IPS-NIHi11 (cell line): ENCODE measurements around the gene FAHD1.
"Not testable (repeated sequence)": the region's sequence is repeated elsewhere in the genome, so short reads cannot be mapped to it uniquely, and the experiment has no call there.

ENCODE experiments used
- DNase-seq: peaks from one replicate; pipeline ENCODE4 v3.0.0; 2012; ENCODE audit warnings: mixed read lengths, low spot score

FAHD1 gene

DNA sequence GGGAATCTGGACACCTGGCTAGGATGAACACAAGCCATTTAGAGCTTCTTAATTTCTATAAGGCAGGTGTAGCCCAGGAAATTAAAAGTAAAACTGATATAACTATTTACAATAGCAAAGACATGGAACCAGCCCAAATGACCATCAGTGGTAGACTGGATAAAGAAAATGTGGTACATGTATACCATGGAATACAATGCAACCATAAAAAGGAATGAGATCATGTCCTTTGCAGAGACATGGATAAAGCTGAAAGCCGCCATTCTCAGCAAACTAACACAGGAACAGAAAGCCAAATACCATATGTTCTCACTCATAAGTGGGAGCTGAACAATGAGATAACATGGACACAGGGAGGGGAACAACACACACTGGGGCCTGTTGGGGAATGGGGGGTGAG, 19.4 kb downstream of the FAHD1 start:
- DNase-seq: no peak

DNA sequence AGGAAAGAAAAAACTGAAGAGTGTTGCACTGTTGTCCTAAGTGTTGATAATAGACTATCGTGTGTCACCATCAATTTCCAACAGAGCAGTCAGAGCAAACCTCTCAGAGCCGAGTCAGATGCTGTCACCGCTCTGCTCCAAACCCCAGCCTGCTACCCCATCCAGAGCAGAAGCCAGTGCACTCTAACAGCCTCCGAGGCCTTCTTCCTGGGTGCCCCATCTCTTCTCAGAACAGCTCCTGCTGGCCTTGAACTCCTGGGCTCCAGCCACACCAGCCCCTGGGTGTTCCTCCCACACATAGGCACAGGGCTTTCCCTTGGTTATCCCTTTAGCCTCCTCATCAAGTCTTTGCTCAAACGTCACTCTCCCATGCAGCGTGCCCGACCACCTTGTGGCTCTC, 24.0 kb downstream of the FAHD1 start:
- DNase-seq: no peak

DNA sequence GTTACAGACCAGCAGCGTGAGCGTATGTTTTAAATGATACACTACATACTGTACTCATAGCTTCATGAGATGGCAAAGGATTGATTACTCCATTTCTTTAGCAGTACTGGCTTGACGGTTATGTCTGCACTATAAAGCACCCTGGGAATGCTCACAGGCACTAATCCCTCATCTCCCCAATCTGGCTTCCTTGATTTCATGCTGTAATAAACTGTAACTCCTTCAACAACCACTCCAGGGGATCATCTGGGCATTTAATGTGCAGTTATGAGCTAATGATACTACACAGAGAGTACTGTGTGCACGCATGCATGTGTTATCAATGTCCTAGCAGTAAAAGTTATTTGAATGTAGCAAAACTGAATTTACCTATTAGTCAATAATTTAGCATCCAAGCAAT, 24.8 kb downstream of the FAHD1 start:
- no peak for DNase-seq

DNA sequence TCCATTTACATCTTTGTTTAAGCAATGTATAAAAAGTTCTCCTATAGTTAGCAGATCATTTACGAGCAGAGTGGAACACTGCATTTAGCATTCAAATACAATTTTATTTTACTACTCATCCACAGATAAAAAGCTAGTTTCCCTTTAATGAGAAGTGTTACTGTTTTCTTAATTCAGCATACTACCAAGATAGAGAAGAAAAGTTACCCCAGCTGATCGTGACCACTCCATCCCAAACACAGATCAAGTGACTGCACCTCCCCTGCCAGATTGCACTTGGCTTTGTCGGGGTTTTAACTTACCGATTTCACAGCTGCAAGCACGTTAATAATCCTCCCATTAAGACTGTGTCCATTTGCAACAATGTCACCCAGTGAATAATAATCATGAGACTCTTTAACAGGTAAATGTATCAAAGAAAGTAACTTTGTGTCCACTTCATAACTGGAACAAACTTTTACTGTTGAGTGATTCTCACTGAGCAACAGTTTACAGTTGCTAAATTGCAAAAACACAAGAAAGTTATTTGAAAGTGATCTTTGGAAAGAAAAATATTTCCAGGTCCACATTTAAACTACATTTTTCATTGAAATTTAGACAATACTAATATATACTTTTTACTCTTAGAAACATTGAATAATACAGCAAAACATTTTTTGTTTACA, 30.6 kb downstream of the FAHD1 start:
- DNase-seq: no peak

DNA sequence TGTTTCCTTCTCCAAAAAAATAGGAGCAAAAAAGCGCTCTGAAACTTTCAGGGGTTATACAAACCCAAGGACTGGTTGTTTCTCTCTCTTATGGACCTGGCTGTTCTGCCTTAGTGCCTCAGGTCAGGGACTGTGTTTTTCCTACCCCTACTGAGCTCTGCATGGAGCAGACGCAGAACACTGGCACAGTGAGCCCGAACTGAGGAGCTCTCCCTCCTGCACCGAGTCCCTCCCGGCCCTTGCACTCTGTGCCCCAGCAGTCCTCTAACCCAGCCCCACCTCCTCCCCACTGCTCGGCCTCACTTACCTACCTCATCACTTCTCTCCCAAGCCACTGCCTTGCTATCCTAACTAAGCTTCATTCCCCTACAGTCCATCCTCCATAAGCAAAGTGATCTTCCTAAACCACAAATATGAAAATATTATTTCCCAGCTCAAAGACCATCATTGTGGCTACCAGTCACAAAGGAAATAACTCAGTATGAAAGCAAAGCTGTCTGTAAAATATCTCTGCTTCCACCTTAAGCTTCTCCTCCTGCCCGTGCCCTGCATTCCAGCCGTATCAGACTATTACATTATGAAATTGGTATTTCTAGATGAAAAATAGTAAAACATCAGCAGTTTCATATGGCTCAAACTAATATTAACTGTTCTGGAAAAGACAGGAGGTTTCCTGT, 31.3 kb downstream of the FAHD1 start:
- DNase-seq: no peak

DNA sequence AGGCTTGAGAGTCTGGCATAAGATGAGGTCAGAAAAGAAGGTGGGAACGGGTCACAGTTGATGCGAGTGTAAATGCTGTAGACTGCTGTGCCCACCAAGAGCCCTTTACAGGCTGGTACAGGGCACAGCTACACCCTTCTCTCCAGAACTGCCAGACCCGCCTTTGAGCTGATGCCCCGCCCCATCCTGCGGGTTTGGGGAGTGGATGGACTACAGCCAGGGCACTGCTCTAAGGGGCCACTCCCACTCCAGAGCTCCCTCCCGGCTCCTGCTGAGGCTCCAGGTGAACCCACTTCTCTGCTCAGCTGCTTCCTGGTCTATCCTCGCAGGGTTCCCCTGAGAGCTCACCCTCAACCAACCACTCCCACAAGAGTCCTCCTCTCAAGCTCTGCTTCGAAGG, 32.6 kb downstream of the FAHD1 start:
- peak; percentile 19 for DNase-seq

DNA sequence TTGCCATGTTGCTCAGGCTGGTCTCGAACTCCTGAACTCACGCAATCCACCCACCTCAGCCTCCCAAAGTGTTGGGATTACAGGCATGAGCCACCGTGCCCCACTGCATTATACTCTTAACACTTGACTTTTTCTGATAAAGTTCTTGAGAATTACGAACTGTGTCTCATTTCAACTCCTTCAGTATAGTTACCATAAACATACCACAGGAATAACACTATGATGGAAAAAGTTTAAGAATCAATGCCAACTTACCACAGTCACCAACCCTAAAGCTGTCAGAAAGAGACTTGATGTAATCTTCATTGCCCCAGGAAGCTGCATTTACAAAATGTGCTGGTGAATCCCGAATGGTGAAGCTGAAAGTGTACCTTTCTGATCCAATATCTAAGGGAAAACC, 34.7 kb downstream of the FAHD1 start:
- no peak for DNase-seq

DNA sequence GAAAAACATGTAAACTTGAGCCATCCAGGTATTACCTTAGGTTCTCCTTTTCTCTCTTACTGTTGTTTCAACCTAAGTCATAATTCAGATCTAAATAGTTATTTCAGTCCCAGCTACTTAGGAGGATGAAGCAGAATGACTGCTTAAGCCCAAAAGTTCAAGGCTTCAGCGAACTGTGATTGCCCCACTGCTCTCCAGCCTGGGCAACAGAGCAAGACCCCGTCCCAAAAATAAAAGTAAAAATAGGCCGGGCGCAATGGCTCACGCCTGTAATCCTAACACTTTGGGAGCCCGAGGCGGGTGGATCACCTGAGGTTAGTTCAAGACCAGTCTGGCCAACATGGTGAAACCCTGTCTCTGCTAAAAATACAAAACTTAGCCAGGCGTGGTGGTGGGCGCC, 35.4 kb downstream of the FAHD1 start:
- no peak for DNase-seq

DNA sequence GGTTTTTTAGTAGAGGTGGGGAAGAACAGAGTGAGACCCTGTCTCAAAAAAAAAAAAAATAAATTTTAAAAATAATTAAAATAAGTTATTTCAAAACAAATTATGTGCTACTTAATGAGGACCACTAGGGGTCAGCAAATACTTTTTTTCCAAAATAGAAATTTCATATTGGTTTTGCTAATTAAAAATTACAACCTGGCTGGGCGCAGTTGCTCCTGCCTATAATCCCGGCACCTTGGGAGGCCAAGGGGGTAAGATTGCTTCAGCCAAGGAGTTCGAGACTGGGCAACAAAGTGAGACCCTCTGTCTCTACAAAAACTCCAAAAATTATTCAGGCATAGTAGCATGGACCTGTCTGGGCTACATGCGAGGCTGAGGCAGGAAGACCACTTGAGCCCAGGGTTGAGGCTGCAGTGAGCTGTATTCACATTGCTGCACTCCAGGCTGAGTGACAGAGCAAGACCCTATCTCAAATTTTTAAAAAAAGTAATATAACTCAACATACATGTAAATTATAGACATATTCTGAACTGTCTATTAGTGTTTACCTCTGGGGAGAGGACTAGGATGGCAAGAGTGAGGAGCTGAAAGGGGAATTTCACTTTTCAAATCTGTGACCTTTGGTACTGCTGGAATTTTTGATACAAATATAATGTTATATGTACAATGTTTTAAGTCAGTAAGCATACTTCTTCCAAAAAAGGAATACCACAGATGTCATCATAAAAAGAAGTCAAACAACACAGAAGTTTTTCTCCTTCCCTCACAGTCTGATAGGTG, 36.9 kb downstream of the FAHD1 start:
- no peak for DNase-seq

DNA sequence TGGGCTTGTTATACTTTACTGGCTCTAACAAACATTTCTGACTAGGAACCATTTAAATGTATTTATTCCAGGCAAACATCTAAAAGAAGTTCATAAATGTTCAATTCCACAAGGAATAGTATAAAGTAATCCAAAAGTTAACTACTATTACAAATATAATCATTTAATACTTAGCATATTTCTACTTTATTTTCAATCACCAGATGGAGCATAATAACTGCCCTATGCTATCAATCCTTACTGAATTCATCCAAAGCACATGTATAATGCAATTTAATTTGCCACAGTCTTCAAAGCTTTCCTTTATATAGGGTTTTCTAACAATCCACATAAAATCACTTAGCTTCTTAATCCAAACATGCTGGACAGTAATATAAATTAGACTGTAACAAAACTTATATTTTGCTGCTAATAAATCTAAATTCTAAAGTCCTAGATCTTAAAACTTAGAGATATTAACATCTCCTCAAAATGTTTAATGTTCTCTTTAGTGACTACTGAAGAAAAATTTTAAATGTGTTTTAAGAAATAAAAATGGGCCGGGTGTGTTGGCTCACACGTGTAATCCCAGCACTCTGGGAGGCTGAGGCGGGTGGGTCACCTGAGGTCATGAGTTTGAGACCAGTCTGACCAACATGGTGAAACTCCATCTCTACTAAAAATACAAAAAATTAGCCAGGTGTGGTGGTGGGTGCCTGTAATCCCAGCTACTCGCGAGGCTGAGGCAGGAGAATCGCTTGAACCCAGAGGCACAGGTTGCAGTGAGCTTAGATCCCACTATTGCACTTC, 39.1 kb downstream of the FAHD1 start:
- no peak for DNase-seq

DNA sequence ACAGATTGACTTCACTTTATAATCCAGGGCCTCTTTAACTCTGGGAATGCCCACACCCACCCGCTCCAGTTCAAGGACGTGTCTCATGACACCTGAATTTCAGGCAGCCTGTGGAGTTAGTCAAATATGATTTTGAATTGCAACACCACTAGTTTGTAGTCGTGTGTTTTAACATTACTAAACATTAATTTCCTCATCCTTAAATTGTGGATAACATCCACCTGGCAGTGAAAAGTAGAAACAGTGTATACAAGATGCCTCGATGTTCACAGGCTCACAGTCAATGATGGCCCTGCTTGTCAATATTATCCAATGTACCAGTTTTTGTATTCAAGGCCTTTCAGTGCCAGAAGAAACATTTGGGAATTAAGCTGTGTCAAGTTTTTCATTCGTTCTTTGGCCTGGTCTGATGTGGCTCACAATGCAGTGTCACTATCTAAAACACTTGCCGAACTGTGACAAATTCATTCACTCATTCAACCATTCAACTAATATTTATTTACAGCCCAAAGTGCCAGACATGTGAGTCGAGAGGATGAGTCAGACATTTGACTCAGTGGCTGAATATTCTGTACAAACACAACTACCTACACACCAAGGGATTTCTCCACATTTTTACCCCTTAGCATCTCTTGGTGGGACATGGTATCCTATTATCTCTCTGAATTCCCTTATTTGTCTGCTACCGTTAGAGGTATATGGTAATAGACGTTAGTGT, 43.5 kb downstream of the FAHD1 start:
- DNase-seq: no peak

DNA sequence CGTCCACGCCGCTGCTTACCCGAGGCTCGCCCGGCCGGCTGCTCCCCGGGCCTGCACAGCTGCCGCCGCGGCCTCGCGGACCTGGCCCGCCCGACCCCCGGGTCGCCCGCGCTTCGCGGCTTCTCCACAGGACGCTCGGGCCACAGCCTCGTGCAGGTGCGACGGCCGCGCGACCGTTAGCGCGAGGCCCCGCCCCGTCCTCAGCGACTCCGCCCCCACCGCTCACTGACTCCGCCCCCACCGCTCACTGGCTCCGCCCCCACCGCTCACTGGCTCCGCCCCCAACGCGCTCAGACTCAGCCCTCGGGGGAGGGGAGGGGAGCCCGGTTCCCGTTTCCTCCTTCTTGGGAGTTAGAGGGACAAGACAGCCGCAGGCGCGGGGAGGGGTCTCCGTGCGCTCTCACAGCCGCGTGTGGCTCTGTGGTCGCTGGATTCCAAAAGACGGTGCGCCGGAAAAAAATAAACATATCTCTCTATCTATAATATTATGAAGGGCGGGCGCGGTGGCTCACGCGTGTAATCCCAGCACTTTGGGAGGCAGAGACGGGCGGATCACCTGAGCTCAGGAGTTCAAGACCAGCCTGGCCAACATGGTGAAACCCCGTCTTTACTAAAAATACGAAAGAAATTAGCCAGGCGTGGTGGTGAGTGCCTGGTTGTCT, 45.1 kb downstream of the FAHD1 start, which contains the start of gene MEIOB:
Gene MEIOB, minus strand, starts transcription at position 191 of the 662 bp plus-strand sequence. CDS start 3,989 bp downstream, outside the sequence.
- peak; percentile 89 for DNase-seq

DNA sequence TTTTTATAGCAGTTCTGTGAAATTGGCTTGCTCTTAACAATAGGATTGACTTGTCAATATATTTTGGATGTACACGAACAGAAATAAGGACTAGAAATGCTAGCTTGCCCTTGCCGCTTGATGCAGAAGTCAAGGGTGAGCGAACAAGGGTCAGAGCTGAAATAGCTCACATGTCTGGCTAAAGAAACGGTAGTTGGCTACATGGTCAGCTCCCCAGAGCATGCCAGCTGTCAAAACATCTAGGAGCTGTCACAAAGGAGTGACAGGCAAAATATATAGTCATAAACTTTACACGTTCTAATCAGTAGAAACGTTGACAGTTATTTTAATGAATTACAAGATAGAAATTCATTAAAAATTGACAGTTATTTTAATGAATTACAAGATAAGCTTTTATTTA, 47.8 kb downstream of the FAHD1 start:
- no peak for DNase-seq

DNA sequence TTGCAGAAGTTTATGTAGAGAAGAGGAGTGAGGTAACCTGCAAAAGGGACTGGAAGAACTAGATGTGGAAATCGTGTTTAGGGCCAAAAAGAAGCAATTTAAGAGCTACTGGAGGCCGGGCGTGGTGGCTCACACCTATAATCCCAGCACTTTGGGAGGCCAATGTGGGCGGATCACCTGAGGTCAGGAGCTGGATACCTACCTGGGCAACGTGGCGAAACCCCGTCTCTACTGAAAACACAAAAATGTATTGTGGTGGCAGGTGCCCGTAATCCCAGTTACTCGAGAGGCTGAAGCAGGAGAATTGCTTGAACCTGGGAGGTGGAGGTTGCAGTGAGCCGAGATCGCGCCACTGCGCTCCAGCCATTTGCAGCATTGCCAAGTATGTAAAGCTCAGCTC, 49.1 kb downstream of the FAHD1 start:
- not testable (repeated sequence) for DNase-seq

DNA sequence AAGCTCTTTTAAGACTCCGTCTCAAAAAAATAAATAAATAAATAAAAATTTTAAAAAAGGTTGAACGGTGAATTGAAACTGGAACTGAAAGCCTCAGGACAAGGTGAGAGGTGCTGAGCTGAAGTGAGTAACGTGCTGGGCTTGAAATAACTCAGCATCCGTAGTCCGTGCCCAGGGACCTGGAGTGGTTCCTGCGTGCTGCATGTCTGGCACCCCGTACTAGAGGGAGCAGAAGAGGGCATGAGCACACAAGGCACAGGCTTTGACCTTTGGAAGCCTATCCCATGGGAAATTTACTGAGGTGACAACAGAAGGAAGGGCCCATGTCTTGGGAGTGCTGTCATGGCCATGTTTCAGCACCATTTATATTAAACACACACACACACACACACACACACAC, 49.5 kb downstream of the FAHD1 start:
- no peak for DNase-seq

DNA sequence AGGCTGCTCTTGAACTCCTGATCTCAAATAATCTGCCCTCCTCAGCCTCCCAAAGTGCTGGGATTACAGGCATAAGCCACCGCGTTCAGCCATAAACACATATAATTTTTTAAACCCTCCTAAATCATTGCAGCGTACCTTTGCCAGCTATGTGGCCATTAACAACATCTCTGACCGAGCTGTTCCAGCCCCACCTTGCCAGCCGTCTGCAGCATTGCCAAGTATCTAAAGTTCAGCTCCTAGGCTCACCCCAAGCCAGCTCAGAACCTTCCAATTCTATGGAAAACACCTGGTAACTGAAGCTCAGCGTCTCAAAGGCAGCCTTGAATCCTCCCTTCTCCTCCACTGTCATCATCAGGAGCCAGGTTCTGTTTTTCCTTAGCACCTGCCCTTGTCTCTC, 50.1 kb downstream of the FAHD1 start:
- DNase-seq: no peak

DNA sequence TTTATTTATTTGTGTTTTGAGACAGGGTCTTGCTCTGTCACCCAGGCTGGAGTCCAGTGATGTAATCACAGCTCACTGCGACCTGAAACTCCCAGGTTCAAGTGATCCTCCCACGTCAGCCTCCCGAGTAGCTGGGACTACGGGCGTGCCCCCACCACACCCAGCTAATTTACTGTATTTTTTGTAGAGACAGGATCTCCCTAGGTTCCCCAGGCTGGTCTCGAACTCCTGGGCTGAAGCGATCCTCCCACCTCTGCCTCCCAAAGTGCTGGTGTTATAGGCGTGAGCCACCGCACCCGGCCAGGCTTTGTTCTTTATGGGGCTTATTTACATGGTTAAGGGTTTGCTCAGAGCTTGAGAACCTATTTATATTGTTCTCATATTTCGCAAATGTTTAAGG, 50.8 kb downstream of the FAHD1 start:
- DNase-seq: no peak

DNA sequence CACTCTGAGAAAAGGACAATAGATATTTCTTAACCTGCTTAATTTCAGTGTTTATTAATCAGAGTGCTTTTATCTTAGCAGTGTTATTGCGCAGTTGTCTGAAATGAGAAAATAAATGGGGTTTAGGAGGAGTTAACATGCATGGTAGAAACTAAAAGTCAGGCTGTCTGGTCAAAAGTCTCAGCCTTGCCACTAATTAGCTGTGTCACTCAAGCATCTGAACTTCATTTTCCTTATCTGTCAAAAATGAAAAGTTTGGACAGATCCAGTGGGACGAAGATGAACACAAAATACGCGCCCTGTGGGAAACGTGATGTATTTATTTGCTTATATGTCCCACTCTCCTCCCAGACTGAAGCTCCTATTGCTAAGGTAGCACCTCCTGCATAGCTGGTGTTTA, 51.2 kb downstream of the FAHD1 start:
- no peak for DNase-seq
